SK-N-MC (cell line): Measurements from ENCODE around the gene DPP7.

Source experiments
- EZH2 ChIP-seq: fragments of 200-600 bp; sonication (generic); IDR thresholded peaks from one replicate; pipeline ENCODE4 v1.6.1; 2017; ENCODE audit warnings: antibody characterized with exemption
- FOXP2 ChIP-seq: optimal IDR thresholded peaks from 2 replicates; pipeline ENCODE3; 2011; ENCODE audit warnings: mild to moderate bottlenecking, moderate library complexity; ENCODE audit not compliant: insufficient read depth; ENCODE audit errors: extremely low read length, control extremely low read depth
- POLR2AphosphoS5 ChIP-seq: IDR thresholded peaks from 2 replicates; pipeline ENCODE4 v1.6.1; 2012; ENCODE audit warnings: mild to moderate bottlenecking, low read depth, low read length, borderline replicate concordance

DNA sequence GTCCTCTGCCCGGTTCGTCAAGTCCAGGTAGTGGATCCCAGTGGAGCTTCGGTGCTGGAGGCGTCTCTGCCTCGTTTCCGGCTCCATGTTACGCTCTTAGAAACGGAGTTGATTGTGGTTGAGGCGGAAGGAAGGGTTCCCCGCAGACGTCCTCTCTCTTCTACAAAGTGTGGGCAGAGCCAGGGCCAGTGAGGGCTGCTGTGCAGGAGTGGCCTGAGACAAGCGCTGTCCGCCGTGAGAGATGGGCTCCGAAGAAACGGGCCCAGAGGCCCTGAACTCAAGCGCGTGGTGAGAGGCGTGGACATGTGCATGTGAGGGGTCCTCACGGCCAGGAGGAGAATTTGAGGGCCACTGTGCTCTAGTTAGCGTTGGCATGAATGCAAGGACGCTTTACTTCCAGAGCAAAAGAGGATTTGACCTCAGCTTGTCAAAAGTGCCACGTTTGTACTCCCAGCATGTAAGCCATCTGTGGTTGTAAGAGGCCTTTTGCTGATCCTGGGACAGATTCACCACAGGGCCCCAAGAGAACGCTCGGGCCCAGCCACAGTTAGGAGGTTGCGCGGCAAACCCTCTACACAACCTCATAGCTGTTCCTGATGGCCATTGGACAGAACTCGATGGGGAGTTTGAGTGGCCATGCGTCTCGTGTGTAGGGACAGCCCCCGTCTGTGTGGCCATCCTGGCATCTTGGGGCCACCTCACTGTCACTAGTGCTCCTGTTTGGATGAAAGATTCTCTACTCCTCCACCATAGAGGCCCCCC, 17.6 kb downstream of the DPP7 start:
- TF ChIP-seq POLR2AphosphoS5 (no peak), EZH2 (no peak), FOXP2 (no peak)
